CD4-positive, alpha-beta T cell treated with Interleukin-17A for 4 hours (primary cell): ENCODE data around the gene GRIK2.
A peak's percentile ranks its signal among the peaks of the same experiment; 100 is the strongest.
"Not testable (repeated sequence)": the region's sequence is repeated elsewhere in the genome, so short reads cannot be mapped to it uniquely, and the experiment has no call there.

Experiments used
- DNase-seq: peaks from one replicate; pipeline ENCODE4 v3.0.0-alpha.2; 2020; ENCODE audit warnings: mixed read lengths

GRIK2 gene

DNA sequence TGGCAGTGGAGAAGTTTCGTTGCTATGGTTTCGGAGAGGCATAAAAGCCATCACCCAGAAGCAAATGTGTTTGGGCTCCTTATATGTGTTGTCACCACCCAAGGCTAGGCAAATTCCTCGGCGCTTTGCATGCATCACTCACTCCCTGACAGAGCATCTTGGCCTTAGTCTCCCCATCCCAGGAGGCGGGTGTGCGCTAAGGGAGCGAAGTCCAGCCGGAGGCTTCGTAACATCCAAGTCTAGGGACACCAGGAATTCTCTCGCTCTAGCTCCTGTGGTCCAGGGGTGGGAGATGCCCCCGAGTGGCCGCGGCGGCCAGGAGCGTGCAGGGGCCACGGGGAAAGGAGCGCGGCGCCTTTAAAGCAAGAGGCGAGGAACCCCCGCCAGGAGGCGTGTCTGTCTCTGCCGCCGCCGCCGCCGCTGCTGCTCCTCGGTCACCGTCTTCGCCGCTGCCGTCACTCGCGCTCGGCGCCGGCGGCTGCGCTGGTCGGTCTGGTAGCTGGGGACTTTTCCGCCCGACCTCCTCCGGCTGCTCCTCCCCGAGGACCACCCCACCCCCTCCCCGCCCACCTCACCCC is at the start of gene GRIK2:
Gene GRIK2 (plus strand): TSS at position 458 of the 578 bp plus-strand sequence.
- no peak for DNase-seq

DNA sequence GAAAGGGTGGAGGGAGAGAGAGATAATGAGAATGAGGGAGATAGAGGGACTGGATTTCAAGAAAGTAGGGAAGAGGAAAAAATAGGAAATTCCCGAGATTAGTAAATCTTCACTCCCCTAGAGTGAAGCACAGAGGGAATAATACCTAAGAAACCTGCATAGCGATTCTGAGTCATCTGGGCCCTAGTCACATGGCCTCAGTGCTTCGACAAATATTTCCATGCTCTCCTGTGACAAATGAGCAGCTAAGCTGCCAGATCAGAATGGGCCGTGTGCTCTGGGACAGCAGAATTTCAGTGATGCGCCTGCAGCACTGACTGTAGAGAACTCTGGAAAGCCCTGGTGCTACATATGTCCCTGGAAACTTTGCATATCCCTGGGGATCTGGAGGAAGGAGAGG is 48.6 kb upstream of the GRIK2 start:
- DNase-seq = no peak

DNA sequence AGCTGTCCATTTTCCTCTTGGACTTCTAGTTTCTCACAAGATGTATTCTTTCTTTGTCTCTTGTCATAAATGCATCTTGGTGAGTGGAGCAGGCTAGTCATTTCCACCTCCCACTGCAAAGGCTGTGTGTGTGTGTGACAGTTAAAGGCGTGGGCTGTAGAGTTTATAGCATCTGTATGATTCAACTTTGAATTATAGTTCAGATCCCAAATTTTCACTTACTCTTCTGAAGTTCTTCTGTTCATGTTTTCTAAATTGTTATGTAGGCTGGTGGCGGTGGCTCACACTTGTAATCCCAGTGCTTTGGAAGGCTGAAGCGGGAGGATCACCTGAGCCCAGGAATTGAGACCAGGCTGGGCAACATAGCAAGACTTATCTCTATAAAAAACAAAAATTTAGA is 44.7 kb upstream of the GRIK2 start:
- DNase-seq = no peak

- DNase-seq = not testable (repeated sequence)
Measured at GRCh38 chr6:101350631-101351030, 42.9 kb upstream of the GRIK2 start.

GRCh38 chr6:101351173-101351572 is 42.3 kb upstream of the GRIK2 start:
- no peak for DNase-seq

DNA sequence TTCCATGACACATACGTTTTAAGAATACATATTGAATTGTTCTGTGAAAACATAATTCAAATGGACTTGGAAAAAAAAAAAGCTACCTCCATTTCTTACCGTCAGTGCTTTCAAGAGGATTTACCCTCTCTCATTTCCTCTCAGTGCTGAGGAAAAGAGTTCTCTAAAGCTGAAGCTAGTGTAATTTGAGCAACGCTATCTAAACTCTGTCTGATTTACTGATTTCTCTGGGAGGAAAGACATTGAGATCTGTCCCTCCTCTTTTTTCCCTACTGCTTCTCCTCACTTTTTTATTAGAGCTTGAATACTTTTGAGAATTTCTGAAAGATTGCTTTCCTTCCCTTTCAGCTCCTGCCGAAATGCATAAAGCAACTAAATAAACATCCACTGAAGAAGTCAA is 41.2 kb upstream of the GRIK2 start:
- DNase-seq = no peak

GRCh38 chr6:101365181-101365580 is 28.3 kb upstream of the GRIK2 start:
- no peak for DNase-seq

DNA sequence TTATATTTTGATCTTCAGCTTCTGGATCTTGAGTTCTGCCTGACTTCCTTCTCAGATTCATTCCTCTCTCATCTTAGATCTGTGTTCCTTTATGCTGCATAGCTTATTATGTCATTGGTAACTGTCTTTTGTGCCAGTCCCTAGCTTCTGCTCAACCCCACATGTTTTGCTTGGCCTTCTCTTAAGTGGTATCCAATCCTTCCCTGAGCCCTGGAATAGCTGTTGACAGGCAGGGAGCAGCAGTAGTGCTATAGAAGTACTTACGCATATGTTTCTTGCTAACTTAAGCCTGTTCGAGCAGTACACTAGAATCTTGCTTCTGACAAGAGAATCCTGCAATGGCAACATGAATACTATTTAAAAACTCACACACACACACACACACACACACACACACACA is 13.6 kb upstream of the GRIK2 start:
- no peak for DNase-seq

GRCh38 chr6:101380897-101381630 is 12.4 kb upstream of the GRIK2 start:
- DNase-seq = no peak

DNA sequence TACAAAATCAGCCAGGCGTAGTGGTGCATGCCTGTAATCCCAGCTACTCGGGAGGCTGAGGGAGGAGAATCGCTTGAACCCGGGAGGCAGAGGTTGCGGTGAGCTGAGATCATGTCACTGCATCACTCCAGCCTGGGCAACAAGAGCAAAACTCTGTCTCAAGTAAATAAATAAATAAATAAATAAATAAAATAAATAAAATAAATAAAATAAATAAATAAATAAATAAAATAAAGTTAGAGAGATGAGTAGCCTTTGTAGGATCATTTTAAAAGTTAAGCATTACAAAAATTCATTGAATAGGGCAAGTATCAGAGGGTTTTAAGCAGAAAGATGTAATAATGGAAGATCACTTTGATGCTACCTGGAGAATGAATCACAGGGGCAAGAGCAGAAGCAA is 9.8 kb upstream of the GRIK2 start:
- DNase-seq = not testable (repeated sequence)

DNA sequence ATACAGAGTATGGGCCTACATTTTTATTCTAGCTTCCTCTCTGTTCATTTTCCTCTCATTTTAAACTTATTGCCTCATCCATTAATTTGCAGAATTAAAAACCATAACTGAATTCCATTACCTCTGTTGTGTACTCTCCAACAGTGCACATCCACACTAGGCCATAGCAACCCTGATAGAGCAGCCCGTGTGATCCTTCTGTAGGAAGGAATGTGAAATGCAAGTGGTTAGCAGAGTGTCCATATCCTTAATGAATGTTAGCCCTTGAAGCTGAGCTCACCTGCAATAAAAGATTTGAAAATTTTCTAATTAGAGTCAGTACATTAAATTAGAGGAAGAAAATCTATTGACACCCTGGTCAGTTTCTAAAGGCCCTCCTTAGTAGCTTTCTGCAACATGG is 6.5 kb upstream of the GRIK2 start:
- DNase-seq = no peak

DNA sequence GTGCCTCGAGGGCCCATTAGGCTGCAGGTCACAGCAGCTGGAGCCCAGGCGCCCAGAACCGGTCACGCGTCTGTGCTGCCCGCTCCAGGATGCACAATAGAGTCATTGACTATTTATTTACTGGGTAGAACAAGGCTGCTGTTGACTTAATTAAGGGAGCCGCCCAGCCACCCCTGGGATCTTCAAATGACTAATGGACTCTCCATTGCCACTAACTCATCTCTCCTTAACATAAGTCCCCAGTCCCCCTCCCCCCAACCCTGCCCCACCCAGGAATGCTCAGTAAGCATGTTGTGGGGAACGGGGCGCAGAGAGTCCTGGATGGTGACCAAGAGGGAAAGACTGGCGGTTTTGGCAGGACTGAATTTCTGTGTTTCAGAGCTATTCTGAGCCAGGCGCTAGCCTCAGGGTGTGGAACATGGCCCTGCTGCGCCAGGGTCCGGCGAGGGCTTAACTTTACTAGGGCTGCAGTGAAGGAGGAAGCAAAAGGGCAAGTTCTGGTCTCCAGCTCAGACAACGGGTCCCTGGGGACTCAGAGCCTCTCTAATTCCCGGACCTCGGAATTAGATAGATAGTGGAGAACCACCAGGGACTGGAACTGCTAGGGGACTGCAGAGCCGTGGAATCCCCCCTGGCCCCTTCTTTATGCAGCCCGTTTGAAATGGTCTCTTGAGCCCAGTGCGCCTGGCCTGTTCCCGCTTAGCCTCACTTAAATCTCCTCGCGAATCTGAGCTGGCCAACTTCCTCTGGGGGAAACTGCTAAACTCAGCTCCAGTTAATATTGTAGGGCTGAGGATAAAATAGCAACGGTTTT is 1.5 kb upstream of the GRIK2 start:
- DNase-seq = no peak

DNA sequence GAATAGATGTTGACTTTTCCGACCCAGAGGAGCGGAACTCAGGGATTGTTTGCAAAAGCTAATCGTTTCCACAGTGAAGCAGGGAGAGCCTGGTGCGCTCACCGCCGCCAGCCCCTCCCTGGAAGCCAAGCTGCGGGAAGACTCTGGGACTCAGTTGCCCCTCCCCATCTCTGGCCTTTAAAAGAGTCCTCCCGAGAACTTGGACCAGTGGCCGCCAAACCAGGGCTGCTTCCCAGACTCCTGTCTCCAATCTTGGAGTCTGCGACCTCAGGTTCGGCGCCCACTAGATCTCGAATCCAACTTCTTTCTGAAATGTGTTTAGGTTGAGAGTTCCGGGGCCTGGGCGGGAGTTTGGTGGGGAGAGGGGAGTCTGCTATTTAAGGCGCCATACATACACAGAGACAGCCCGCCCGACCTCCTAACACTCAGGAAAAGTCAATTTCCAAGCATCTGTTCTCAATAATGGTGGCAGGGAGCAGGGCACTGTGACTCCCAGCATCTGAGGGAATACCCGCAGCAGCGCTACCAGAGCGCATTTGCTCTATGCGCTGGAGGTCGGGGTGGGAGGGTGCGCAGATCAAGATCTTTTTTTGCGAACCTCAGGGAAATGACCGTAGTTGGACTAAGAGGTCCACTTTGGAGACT is 800 bp upstream of the GRIK2 start:
- DNase-seq = no peak

GRCh38 chr6:101393829-101394251 is 332 bp downstream of the GRIK2 start:
- no peak for DNase-seq

DNA sequence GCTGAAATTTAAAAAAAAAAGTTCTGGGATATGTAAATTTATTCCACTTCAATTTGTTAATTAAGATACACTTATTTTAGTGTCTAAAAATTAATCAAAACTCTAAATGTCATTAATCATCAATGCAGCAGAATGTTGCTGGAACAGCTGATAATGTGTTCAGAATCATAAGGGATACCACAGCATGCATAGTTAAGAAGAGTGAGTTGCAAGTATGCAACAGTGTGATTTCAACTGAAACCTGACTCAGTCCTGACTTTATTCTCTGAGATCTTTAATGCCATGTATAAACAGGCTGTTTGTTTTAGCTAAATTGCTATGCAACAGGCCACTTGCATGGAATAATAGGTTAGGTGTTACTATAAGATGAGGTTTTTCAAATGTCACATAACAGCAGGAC is 1.4 kb downstream of the GRIK2 start:
- no peak for DNase-seq

- no peak for DNase-seq
Measured at GRCh38 chr6:101395345-101395744, 1.8 kb downstream of the GRIK2 start.

DNA sequence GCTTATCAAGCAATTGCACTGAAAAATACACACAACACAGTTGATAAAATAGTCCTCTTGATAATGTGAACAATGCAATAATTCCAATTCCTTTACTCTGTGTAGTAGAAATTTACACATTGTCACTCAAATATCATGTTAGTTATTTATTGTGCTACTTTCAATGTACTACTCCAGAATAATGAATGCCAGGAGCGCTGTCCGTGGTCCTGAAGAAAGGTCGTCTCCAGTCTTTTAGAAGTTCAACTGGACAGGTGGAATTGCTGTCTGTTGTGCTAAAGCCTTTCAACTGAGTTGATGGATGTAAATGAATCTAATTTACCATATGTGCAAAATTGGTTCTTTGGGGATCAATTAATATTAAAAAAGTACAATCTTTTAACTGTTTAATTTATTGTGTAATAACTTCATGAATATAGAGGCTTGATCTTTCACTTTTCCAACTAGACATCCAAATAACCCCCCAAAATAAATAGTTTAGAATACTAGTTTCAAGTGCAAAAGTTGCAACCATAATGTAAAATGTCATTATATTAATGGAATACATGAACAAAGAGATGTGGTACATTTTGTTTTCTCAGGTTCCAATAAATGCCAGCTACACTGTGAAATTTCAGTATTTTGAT is 3.2 kb downstream of the GRIK2 start:
- peak; percentile 10 for DNase-seq

DNA sequence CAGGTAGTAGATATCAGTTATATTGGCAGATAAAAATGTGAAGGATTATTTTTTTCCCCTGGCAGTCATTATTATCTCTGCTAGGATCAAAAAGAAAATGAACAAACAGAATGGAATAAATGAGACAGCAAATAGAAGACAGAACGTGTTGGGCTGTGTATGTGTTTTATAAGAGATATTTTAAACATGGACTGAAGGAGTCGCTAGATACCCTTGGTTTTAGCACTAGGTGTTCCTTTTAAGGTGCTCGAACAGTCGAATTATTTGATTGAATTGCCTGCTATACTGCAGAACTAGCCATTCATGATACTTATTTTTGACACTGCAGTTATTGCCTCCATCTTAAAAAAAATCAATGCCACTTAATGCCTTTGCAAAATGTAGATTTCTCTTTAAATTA is 3.7 kb downstream of the GRIK2 start:
- no peak for DNase-seq

DNA sequence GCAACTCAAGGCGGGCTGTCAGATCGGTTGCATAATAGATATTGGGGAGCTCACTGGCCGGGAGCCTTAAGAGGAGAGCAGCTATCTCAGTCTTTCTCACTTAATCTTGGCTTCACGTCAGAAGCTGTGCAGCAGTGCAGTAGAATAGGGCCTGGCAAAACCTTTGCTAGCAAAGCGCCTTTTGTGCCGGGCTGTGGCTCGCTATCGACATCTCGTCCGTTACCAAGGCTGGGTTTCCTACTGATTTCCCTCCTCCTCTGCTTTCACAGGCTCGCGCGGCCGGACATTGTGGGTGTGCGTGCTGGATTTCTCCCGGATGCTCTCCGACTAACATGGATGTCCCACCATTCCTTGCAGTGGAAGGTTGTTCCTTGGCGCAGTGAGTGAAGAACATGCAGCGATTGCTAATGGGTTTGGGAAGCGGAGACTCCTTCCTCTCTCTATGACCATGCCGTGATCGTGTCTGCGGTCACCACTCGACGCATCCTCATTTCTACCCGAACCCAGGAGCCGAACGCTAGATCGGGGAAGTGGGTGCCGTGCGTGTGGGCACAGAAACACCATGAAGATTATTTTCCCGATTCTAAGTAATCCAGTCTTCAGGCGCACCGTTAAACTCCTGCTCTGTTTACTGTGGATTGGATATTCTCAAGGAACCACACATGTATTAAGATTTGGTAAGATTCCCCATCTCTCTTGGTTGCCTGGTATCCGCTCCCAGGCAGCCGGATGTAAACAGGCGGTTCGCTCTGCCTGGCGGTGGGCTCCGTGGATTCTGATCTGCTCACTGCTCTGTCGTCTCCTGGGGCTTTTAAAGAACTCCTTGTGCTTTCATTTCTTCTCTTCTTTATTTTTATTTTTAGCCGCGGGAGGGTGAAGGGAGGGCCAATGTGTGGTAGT is 5.5 kb downstream of the GRIK2 start:
- no peak for DNase-seq

DNA sequence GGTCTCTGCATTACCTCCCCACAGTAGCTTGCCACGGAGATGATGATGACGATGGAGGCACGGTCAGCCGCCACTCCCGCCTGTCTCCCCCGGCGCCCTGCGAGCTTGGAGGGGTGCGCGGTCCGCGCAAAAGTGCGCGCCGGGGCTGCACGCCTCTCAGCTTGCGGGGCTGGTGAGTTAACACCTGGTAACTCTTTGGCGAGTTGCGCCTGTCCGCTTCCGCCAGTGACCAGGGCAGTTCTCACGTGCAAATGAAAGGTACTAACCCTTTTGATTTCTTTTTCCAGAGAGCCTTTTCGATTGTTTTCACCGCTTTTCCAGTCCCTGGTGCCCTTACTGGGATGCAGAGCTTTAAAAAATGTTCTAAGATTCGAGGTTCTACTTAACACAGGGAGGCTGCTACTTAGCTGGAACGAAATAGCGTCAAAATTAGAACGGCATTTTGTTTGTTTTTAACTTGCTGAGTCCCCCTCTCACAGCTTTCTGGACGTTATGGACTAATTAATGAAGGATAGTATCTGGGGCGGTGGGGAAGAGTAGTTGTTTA is 6.2 kb downstream of the GRIK2 start:
- DNase-seq = no peak

- no peak for DNase-seq
Measured at GRCh38 chr6:101400326-101401135, 7.0 kb downstream of the GRIK2 start.
